Trophoblast cell (in vitro differentiated cells and primary cell): ENCODE results near the gene GADL1.

Experiments used
- DNase-seq, 2 donors: peaks; one replicate each; pipeline ENCODE4 v3.0.0-alpha.2; 2016
- H2AFZ ChIP-seq: 2 replicates; pipeline ENCODE4 v1.6.1; 2013; ENCODE audit warnings: low read length, moderate library complexity, mild to moderate bottlenecking; ENCODE audit not compliant: insufficient read depth, poor library complexity
- H2AK5ac ChIP-seq: 2 replicates; pipeline ENCODE4 v1.6.1; 2013; ENCODE audit warnings: mild to moderate bottlenecking, low read length
- H2BK120ac ChIP-seq: 2 replicates; pipeline ENCODE4 v1.6.1; 2013; ENCODE audit warnings: low read length, mild to moderate bottlenecking, moderate library complexity; ENCODE audit not compliant: insufficient read depth, poor library complexity
- H2BK12ac ChIP-seq: 2 replicates; pipeline ENCODE4 v1.6.1; 2013; ENCODE audit warnings: mild to moderate bottlenecking, low read length, moderate library complexity
- H2BK5ac ChIP-seq: 2 replicates; pipeline ENCODE4 v1.6.1; 2013; ENCODE audit warnings: low read length, low read depth, moderate library complexity, mild to moderate bottlenecking; ENCODE audit not compliant: poor library complexity
- H3K14ac ChIP-seq: 2 replicates; pipeline ENCODE4 v1.6.1; 2013; ENCODE audit warnings: mild to moderate bottlenecking, low read length
- H3K18ac ChIP-seq: 2 replicates; pipeline ENCODE4 v1.6.1; 2013; ENCODE audit warnings: mild to moderate bottlenecking, low read length
- H3K23ac ChIP-seq: 2 replicates; pipeline ENCODE4 v1.6.1; 2013; ENCODE audit warnings: low read length
- H3K27ac ChIP-seq: 2 replicates; pipeline ENCODE4 v1.5.1; 2013; ENCODE audit warnings: low read depth, mild to moderate bottlenecking, inconsistent platforms, low read length, moderate library complexity
- H3K27me3 ChIP-seq: 2 replicates; pipeline ENCODE4 v1.6.1; 2013; ENCODE audit warnings: inconsistent platforms, mild to moderate bottlenecking, low read length, moderate library complexity; ENCODE audit not compliant: insufficient read depth
- H3K36me3 ChIP-seq, 2 experiments: 1 replicate in 1 of 2; 2 replicates in 1 of 2; pipeline ENCODE4 v1.6.1; 2013; ENCODE audit warnings: low read length in 2 of 2, mild to moderate bottlenecking in 2 of 2, moderate library complexity in 1 of 2; ENCODE audit not compliant: insufficient read depth in 2 of 2, control insufficient read depth in 1 of 2
- H3K4ac ChIP-seq: 2 replicates; pipeline ENCODE4 v1.6.1; 2013; ENCODE audit warnings: low read depth, mild to moderate bottlenecking, low read length, moderate library complexity
- H3K4me1 ChIP-seq, 2 experiments: 1 replicate in 1 of 2; 2 replicates in 1 of 2; pipeline ENCODE4 v1.6.1; 2013; ENCODE audit warnings: low read length in 2 of 2, mild to moderate bottlenecking in 2 of 2, moderate library complexity in 1 of 2; ENCODE audit not compliant: insufficient read depth in 2 of 2, control insufficient read depth in 1 of 2
- H3K4me2 ChIP-seq: 2 replicates; pipeline ENCODE4 v1.6.1; 2013; ENCODE audit warnings: inconsistent platforms, mild to moderate bottlenecking, low read length, moderate library complexity
- H3K4me3 ChIP-seq: 2 replicates; pipeline ENCODE4 v1.5.1; 2013; ENCODE audit warnings: mild to moderate bottlenecking, low read depth, low read length, inconsistent platforms
- H3K79me1 ChIP-seq: one replicate; pipeline ENCODE4 v1.6.1; 2013; ENCODE audit warnings: low read length
- H3K79me2 ChIP-seq: 2 replicates; pipeline ENCODE4 v1.6.1; 2013; ENCODE audit warnings: low read length, mild to moderate bottlenecking; ENCODE audit not compliant: control insufficient read depth, insufficient read depth, poor library complexity
- H3K9ac ChIP-seq: 2 replicates; pipeline ENCODE4 v1.6.1; 2013; ENCODE audit warnings: mild to moderate bottlenecking, low read length
- H3K9me3 ChIP-seq: 2 replicates; pipeline ENCODE4 v1.6.1; 2013; ENCODE audit warnings: low read depth, mild to moderate bottlenecking, control low read depth, inconsistent platforms, low read length; ENCODE audit not compliant: insufficient read depth
- H4K12ac ChIP-seq: 2 replicates; pipeline ENCODE4 v1.6.1; 2013; ENCODE audit warnings: low read depth, mild to moderate bottlenecking, low read length, moderate library complexity
- H4K8ac ChIP-seq: 2 replicates; pipeline ENCODE4 v1.6.1; 2013; ENCODE audit warnings: low read depth, mild to moderate bottlenecking, low read length, moderate library complexity
- H4K91ac ChIP-seq: one replicate; pipeline ENCODE4 v1.6.1; 2013; ENCODE audit warnings: low read depth, mild to moderate bottlenecking, low read length, moderate library complexity
- WGBS: extraction: QIAGEN DNeasy Blood & Tissue Kit; methylation state at CpG from one replicate; pipeline ENCODE4 v1.1.7; 2013; ENCODE audit warnings: missing lambda C conversion rate; ENCODE audit not compliant: insufficient read length, insufficient coverage; ENCODE audit errors: extremely low coverage; 5-methylcytosine and 5-hydroxymethylcytosine counted together

The GADL1 gene

DNA sequence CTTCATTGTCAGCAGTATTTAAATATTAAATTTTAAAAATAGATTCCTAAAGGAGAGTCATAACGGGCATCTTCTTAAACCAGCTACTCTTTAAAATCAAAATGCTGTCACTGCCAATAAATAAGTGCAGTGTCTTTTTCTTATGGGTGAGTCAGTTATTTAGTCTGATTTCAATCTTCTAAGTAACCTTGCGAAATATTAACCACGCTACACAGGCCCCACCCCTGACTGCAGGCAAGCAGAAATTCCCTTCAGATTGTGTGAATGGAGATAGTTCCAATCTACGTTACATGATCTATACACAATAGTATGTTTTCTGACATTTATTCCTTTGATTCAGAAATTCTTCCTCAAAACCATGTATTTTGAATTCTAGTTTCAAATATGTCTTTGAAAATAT, 141.5 kb downstream of the GADL1 start:
- no peak overlapping the region for H2BK5ac ChIP-seq
- H4K91ac ChIP-seq, result no peak overlapping the region
- H3K4me2 ChIP-seq, result no peak overlapping the region
- no peak overlapping the region for H3K18ac ChIP-seq
- no peaks in the 10 kb centered on the region for H3K79me1 ChIP-seq
- no peaks in the 10 kb centered on the region for H3K27me3 ChIP-seq
- no peak overlapping the region for H3K4me3 ChIP-seq
- no peak overlapping the region for H2AK5ac ChIP-seq
- H3K79me2 ChIP-seq, result no peaks in the 10 kb centered on the region
- H3K27ac ChIP-seq, result no peak overlapping the region
- no peak overlapping the region for H2BK120ac ChIP-seq
- no peak overlapping the region for H3K23ac ChIP-seq
- H2AFZ ChIP-seq, result no peak overlapping the region
- no peak overlapping the region for H3K14ac ChIP-seq
- H3K4ac ChIP-seq, result no peak overlapping the region
- no peak overlapping the region for H3K9ac ChIP-seq
- H3K4me1 ChIP-seq, result no peaks in the 10 kb centered on the region
- H4K12ac ChIP-seq, result no peak overlapping the region
- H2BK12ac ChIP-seq, result no peak overlapping the region
- H3K9me3 ChIP-seq, result no peaks in the 10 kb centered on the region
- H3K36me3 ChIP-seq, result no peaks in the 10 kb centered on the region
- no CpG with 5 or more reads among the region's 4 CpGs for WGBS
- no peak overlapping the region for H4K8ac ChIP-seq
- peak; percentile 60 to 83 for DNase-seq

DNA sequence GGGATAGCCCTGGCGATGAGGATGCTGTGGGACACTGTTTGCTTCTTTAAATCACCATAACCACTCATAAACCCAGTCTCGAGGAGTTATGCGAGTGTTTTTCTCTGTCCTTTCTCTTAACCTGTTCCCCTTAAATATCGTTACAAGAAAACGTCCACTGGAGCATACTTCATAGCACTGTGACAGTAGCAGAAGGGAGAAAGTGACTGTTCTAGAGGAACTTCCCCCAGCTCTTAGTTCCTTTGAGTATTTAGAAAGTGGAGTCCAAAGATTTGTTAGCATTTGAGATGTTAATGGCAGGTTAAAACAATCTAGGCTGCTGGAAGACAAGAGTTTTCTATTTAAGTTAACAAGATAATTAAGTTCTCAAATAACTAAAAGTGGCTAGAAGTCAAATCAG, 142.0 kb downstream of the GADL1 start:
- Histone ChIP-seq H3K9ac (no peak overlapping the region), H3K36me3 (no peaks in the 10 kb centered on the region), H3K4me2 (no peak overlapping the region), H3K23ac (no peak overlapping the region), H2BK120ac (no peak overlapping the region), H3K18ac (no peak overlapping the region), H3K4me1 (no peaks in the 10 kb centered on the region), H3K27me3 (no peaks in the 10 kb centered on the region), H4K12ac (no peak overlapping the region), H4K91ac (no peak overlapping the region), H2AFZ (no peak overlapping the region), H3K79me2 (no peaks in the 10 kb centered on the region), H2BK5ac (no peak overlapping the region), H3K9me3 (no peaks in the 10 kb centered on the region), H2BK12ac (no peak overlapping the region), H3K4ac (no peak overlapping the region), H3K27ac (no peak overlapping the region), H3K4me3 (no peak overlapping the region), H2AK5ac (no peak overlapping the region), H4K8ac (no peak overlapping the region), H3K14ac (no peak overlapping the region), H3K79me1 (no peaks in the 10 kb centered on the region)
- no CpG with 5 or more reads among the region's 5 CpGs for WGBS
- DNase-seq, result no peak

DNA sequence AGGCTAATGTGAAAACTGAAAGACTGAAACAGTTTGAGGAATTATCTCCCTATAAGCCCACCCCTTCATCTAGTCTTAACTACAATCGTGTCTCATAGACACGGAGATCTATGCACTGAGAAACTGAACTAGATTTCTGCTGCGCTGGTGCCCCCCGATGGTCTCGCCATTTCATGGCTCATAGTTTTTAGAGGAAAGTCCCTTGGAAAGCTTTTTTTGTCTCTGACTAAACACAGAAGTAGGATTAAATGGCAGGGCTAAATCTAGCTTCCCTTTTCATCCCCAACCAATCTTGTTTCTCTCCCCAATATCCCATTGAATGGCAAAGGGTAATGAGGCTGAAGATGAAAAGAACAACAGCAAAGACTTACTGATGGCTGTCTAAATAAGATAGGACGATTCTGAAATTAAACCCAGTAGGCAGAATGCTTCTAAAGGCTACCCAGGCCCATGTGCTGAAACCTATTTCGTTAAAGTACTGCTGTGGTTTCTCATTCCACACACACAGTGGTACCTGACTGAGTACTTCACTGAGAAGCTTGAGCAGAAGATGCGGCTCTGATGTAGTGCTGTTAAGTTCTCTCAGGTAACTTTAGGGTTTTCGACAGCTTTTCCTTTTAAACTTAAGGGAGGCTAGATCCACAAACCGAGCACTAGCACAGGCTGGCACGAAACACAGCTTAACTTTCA, 142.7 kb downstream of the GADL1 start:
- Histone ChIP-seq H3K14ac (no peak overlapping the region), H3K18ac (no peak overlapping the region), H2BK12ac (no peak overlapping the region), H3K9ac (no peak overlapping the region), H2BK120ac (no peak overlapping the region), H3K79me2 (no peaks in the 10 kb centered on the region), H3K9me3 (no peaks in the 10 kb centered on the region), H3K4me2 (no peak overlapping the region), H3K36me3 (no peaks in the 10 kb centered on the region), H2BK5ac (no peak overlapping the region), H3K4me1 (no peaks in the 10 kb centered on the region), H4K12ac (no peak overlapping the region), H3K4me3 (no peak overlapping the region), H3K79me1 (no peaks in the 10 kb centered on the region), H2AFZ (no peak overlapping the region), H2AK5ac (no peak overlapping the region), H4K91ac (no peak overlapping the region), H3K27ac (no peak overlapping the region), H4K8ac (no peak overlapping the region), H3K4ac (no peak overlapping the region), H3K27me3 (no peaks in the 10 kb centered on the region), H3K23ac (no peak overlapping the region)
- no peak for DNase-seq
- WGBS, result no CpG with 5 or more reads among the region's 11 CpGs

DNA sequence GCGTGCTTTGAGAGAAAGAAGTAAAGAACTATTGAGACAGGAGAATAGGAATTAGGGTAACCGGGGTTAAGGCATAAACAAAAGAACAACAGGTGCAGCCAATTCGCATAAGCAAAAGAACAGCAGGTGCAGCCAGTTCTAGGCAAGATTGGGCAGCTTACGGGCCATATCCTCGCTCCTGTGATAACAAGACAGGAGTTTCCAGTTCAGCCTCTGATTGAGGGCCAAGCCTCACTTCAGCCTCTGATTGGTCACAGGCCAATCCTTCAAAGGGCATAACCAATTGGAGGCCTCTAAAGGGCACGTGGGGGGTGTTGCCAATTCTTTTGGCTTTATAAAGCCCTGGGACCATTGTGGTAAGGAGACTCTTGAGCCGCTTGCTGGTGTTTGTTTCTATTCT, 143.5 kb downstream of the GADL1 start:
- Histone ChIP-seq H2AFZ (no peak overlapping the region), H3K27ac (no peak overlapping the region), H3K9me3 (no peaks in the 10 kb centered on the region), H3K18ac (no peak overlapping the region), H2BK5ac (no peak overlapping the region), H4K8ac (no peak overlapping the region), H3K4me1 (no peaks in the 10 kb centered on the region), H3K14ac (no peak overlapping the region), H4K12ac (no peak overlapping the region), H3K23ac (no peak overlapping the region), H3K4me3 (no peak overlapping the region), H2AK5ac (no peak overlapping the region), H3K79me2 (no peaks in the 10 kb centered on the region), H4K91ac (no peak overlapping the region), H2BK120ac (no peak overlapping the region), H3K36me3 (no peaks in the 10 kb centered on the region), H3K9ac (no peak overlapping the region), H3K4ac (no peak overlapping the region), H3K4me2 (no peak overlapping the region), H3K27me3 (no peaks in the 10 kb centered on the region), H2BK12ac (no peak overlapping the region), H3K79me1 (no peaks in the 10 kb centered on the region)
- DNase-seq, result no peak
- no CpG with 5 or more reads among the region's 7 CpGs for WGBS
